Large intestine (tissue), 3 donors: ENCODE results near the gene TNPO3. TPM values are rescaled to one million over a fixed set of nuclear protein-coding genes. Genes with fewer than 3 reads are reported as not detected.
"Not testable (repeated sequence)": the region's sequence is repeated elsewhere in the genome, so short reads cannot be mapped to it uniquely, and the experiment has no call there.

Experiments used
- DNase-seq, 2 donors: peaks; one replicate each; pipeline versions ENCODE4 v3.0.0 to v3.0.0-alpha.2; 2013
- H3K27ac ChIP-seq: one replicate; pipeline ENCODE4 v1.5.1; 2013; ENCODE audit warnings: low read length
- H3K27me3 ChIP-seq: 2 replicates; pipeline ENCODE4 v1.6.1; 2013; ENCODE audit warnings: low read length; ENCODE audit not compliant: control insufficient read depth, insufficient read depth
- H3K36me3 ChIP-seq: 2 replicates; pipeline ENCODE4 v1.6.1; 2013; ENCODE audit warnings: low read length; ENCODE audit not compliant: control insufficient read depth, insufficient read depth
- H3K4me1 ChIP-seq: one replicate; pipeline ENCODE4 v1.6.1; 2013; ENCODE audit warnings: low read length; ENCODE audit not compliant: control insufficient read depth, insufficient read depth
- H3K4me3 ChIP-seq: one replicate; pipeline ENCODE4 v1.5.1; 2013; ENCODE audit warnings: low read length
- H3K9me3 ChIP-seq: one replicate; pipeline ENCODE4 v1.6.1; 2013; ENCODE audit warnings: mild to moderate bottlenecking, low read depth, low read length, moderate library complexity; ENCODE audit not compliant: control insufficient read depth
- WGBS: methylation state at CpG from one replicate; pipeline ENCODE4 v1.1.5; 2013; ENCODE audit warnings: low lambda C conversion rate; ENCODE audit not compliant: insufficient coverage; 5-methylcytosine and 5-hydroxymethylcytosine counted together
- polyA plus RNA-seq: library from polyadenylated mRNA; unstranded; fragments of 120-200 nt; gene quantifications from one replicate; pipeline ENCODE4 v1.2.1, GENCODE V29; 2013

TNPO3 gene
- polyA plus RNA-seq, 1 donor: 32.1 TPM

DNA sequence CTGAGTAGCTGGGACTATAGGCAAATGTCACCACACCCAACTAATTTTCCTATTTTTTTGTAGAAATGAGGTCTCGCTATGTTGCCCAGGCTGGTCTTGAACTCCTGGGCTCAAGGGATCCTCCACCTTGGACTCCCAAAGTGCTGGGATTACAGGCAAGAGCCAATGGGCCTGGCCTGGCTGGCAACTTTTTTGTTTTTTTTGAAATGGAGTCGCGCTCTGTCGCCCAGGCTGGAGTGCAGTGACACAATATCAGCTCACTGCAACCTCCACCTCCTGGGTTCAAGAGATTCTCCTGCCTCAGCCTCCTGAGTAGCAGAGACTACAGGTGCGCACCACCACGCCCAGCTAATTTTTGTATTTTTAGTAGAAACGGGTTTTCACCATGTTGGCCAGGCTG is 3.5 kb downstream of the TNPO3 start:
- not testable (repeated sequence) for H3K4me3 ChIP-seq, H3K27me3 ChIP-seq, H3K9me3 ChIP-seq, H3K4me1 ChIP-seq, H3K27ac ChIP-seq, H3K36me3 ChIP-seq, DNase-seq
- WGBS: no CpG with 5 or more reads among the region's 7 CpGs

DNA sequence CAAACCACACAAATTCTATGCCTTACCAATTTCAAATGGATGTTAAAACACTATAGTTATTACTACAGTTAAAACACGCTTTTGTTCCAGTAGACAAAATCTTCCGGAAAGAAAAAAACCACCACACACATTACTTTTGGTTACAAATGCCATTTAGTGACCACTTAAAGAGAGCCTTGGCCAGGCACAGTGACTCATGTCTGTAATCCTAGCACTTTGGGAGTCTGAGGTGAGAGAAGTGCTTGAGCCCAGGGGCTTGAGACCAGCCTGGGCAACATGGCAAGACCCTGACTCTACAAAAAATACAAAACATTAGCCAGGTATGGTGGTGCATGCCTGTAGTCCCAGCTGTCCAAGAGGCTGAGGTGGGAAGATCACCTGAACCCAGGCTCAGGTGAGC is 7.2 kb downstream of the TNPO3 start:
- WGBS: no CpG with 5 or more reads among the region's 2 CpGs
- H3K9me3 ChIP-seq: no peaks in the 10 kb centered on the region
- H3K4me1 ChIP-seq: peaks cover under 1% of the 10 kb centered on the region
- no peak for DNase-seq
- no peak overlapping the region for H3K4me3 ChIP-seq
- no peak overlapping the region for H3K27ac ChIP-seq
- no peaks in the 10 kb centered on the region for H3K27me3 ChIP-seq
- peaks cover 2% of the 10 kb centered on the region for H3K36me3 ChIP-seq

DNA sequence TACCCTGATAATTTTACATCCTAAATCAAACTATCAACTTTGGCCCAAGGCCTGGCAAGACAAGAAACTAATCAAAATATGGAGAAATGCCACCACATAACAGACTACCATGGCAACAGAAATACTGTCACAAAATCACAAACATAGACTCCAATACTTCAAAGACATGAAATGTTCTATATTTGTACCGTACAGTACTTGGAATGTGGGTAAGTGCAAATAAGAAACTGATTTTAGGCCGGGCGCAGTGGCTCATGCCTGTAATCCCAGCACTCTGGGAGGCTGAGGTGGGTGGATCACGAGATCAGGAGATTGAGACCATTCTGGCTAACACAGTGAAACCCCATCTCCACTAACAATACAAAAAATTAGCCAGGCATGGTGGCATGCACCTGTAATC is 9.2 kb downstream of the TNPO3 start:
- H3K4me1 ChIP-seq: no peaks in the 10 kb centered on the region
- no peak overlapping the region for H3K4me3 ChIP-seq
- no peak overlapping the region for H3K27ac ChIP-seq
- WGBS: no CpG with 5 or more reads among the region's 4 CpGs
- no peak for DNase-seq
- H3K27me3 ChIP-seq: no peaks in the 10 kb centered on the region
- H3K9me3 ChIP-seq: no peaks in the 10 kb centered on the region
- H3K36me3 ChIP-seq: peaks cover 8% of the 10 kb centered on the region

GRCh38 chr7:129043012-129043411 is 11.9 kb downstream of the TNPO3 start:
- WGBS: 100% methylated on average over 1 of the region's 3 CpGs
- Histone ChIP-seq H3K9me3 (no peaks in the 10 kb centered on the region), H3K27ac (no peak overlapping the region), H3K36me3 (peaks cover 21% of the 10 kb centered on the region), H3K27me3 (no peaks in the 10 kb centered on the region), H3K4me1 (no peaks in the 10 kb centered on the region), H3K4me3 (no peak overlapping the region)
- DNase-seq: no peak

GRCh38 chr7:129041142-129042085 is 13.5 kb downstream of the TNPO3 start:
- WGBS: no CpG with 5 or more reads among the region's 3 CpGs
- Histone ChIP-seq H3K4me3 (no peak overlapping the region), H3K4me1 (no peaks in the 10 kb centered on the region)

DNA sequence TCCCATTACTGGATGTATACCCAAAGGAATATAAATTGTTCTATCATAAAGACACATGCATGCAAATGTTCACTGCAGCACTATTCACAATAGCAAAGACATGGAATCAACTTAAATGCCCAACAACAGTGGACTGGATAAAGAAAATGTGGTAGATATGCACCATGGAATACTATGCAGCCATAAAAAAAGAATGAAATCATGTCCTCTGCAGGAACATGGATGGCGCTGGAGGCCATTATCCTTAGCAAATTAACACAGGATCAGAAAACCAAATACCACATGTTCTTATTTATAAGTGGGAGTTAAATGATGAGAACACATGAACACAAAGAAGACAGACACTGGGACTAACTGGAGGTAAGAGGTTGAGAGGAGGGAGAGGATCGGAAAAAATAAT is 16.4 kb downstream of the TNPO3 start:
- not testable (repeated sequence) for DNase-seq, H3K27me3 ChIP-seq, H3K4me1 ChIP-seq, H3K4me3 ChIP-seq, H3K9me3 ChIP-seq, H3K27ac ChIP-seq
- WGBS: no CpG with 5 or more reads among the region's 2 CpGs
- H3K36me3 ChIP-seq: peaks cover 33% of the 10 kb centered on the region

More at GRCh38 chr7:129041142-129042085, 13.5 kb downstream of the TNPO3 start:
- Histone ChIP-seq H3K27ac (no peak overlapping the region), H3K36me3 (peaks cover 30% of the 10 kb centered on the region), H3K9me3 (no peaks in the 10 kb centered on the region), H3K27me3 (no peaks in the 10 kb centered on the region)
- no peak for DNase-seq

DNA sequence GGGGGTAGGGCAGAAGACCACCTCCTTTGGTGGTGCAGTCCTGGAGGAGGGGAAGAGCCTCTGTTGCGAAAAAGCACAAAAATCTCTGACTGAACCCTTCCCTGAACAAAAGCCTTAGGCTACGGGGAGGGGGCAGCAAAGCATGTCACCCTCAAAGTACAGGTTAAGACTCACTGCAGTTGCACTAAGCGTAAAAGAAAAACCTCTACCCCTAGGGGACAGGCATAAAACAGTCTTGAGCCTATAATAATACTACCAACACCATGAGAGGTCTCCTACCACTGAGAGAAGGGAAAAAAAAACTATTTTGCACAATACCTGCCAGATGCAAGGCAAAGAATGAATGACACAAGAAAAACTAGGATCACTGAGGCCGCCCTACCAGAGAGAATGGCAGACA is 17.3 kb downstream of the TNPO3 start:
- Histone ChIP-seq H3K27ac (no peak overlapping the region), H3K27me3 (no peaks in the 10 kb centered on the region), H3K36me3 (peaks cover 35% of the 10 kb centered on the region), H3K9me3 (no peaks in the 10 kb centered on the region), H3K4me3 (no peak overlapping the region), H3K4me1 (no peaks in the 10 kb centered on the region)
- WGBS: no CpG with 5 or more reads among the region's 4 CpGs
- no peak for DNase-seq

GRCh38 chr7:129032017-129032416 is 22.9 kb downstream of the TNPO3 start:
- Histone ChIP-seq H3K9me3 (no peaks in the 10 kb centered on the region), H3K36me3 (peaks cover 11% of the 10 kb centered on the region), H3K27ac (no peak overlapping the region), H3K4me3 (no peak overlapping the region), H3K27me3 (no peaks in the 10 kb centered on the region), H3K4me1 (no peaks in the 10 kb centered on the region)
- no CpG with 5 or more reads among the region's 1 CpG for WGBS
- no peak for DNase-seq

- no peak overlapping the region for H3K4me3 ChIP-seq
- DNase-seq: no peak
- 93% methylated on average over 2 of the region's 3 CpGs for WGBS
- no peak overlapping the region for H3K27ac ChIP-seq
- no peaks in the 10 kb centered on the region for H3K27me3 ChIP-seq
- H3K4me1 ChIP-seq: no peaks in the 10 kb centered on the region
- H3K9me3 ChIP-seq: no peaks in the 10 kb centered on the region
- H3K36me3 ChIP-seq: peaks cover 11% of the 10 kb centered on the region
Measured at GRCh38 chr7:129030440-129030839, 24.5 kb downstream of the TNPO3 start.

DNA sequence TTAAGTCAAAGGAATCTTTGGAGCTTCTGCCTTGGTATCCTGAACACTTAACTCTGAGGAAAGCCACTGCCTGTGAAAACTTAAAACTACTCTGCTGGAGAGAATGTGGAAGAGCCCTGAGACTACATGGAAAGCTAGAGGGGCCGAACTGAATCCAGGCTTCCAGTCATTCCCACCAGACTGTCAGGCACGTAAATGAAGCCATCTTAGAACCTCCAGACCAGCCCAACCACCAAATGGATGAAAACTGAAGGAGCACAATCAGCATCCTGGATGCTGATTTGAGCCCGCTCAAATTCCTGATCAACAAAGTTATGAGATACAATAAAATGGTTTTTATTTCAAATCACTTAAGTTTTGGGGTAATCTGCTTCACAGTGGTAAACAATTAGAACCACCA is 30.8 kb downstream of the TNPO3 start:
- no peak for DNase-seq
- Histone ChIP-seq H3K4me3 (no peak overlapping the region), H3K9me3 (no peaks in the 10 kb centered on the region), H3K4me1 (no peaks in the 10 kb centered on the region), H3K27ac (no peak overlapping the region), H3K27me3 (no peaks in the 10 kb centered on the region), H3K36me3 (peaks cover 7% of the 10 kb centered on the region)
- no CpG with 5 or more reads among the region's 3 CpGs for whole genome bisulfite sequencing

DNA sequence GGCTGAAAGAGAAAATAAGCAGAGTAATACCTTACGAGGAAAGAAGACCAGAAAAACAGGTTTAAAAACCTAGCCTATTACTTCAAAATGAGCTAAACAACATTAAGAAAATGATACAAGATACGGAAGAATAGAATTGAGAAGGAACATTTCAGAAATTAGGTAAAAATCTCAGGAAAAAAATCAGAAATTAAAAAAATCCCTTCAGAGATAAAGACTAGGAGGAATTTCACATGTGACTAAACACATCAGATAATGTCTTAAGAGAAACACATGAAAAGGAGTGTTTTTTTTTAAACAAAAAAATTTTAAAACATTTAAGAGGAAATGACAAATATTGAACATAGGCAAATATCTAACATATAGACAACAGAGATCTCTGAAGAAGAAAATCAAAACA is 33.3 kb downstream of the TNPO3 start:
- H3K4me3 ChIP-seq: no peak overlapping the region
- H3K27ac ChIP-seq: no peak overlapping the region
- no peak for DNase-seq
- H3K9me3 ChIP-seq: no peaks in the 10 kb centered on the region
- peaks cover 6% of the 10 kb centered on the region for H3K36me3 ChIP-seq
- 81% methylated on average over 2 of the region's 2 CpGs for WGBS
- H3K4me1 ChIP-seq: no peaks in the 10 kb centered on the region
- H3K27me3 ChIP-seq: no peaks in the 10 kb centered on the region
